HS-27A (cell line): ENCODE measurements around the gene IFRD1.

Experiments
- DNase-seq: peaks from one replicate; pipeline ENCODE4 v3.0.0-alpha.2; 2012; ENCODE audit warnings: low read depth, missing footprints

IFRD1 gene

DNA sequence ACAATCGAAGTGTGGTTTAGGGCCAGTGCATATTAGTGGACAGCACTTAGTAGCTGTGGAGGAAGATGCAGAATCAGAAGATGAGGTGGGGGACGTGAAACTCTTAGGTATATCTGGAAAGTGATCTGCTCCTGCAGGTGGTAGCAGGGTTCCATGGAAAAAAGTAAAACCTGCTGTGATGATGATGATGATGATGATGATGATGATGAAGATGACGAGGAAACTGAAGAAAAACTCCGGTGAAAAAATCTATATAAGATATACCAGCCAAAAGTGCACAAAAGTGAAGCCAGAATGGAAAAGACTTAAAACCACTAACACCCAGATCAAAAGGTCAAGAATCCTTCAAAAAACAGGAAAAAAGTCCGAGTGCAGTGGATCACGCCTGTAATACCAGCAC, 70.5 kb downstream of the IFRD1 start:
- no peak for DNase-seq

DNA sequence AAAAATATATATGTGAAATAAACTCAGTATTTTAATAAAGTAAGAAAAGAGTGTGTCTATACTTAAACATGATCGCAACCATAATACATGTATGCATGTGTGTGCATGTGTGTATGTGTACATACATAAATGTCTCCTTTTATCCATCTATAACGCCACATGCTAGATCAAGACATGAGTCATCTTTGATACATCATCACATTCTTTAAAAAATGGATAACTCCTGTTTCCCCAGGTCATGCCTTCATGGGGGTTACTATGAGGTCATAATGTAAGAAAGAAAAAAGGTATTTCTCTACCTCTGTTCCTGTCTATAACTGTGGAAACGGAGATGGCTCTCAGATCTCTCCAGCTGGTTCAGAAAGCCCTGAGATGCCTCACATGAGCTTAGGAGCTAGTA, 71.7 kb downstream of the IFRD1 start:
- no peak for DNase-seq

DNA sequence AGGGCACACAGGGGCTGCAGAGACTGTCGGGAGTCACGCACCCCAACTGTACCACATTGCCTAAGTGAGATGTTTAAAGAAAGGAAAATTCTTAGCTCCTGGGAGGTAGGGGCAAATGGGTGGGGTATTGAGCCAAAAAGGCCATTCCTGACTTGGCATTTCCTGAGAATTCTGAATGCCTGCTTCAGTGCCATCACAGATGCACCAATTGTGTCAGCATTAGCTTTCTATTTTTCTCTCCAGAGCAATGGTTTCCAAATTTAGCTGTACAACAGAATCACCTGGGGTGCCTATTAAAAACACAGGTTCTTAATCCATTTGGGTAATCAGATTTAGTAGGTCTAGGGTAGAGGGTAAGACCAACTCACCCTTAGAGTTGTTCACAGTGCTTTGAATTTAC, 73.6 kb downstream of the IFRD1 start:
- DNase-seq, result no peak
